Cardiac muscle cell (in vitro differentiated cells and primary cell): ENCODE measurements around the gene TLK2. TPM values are rescaled to one million over a fixed set of nuclear protein-coding genes. Genes with fewer than 3 reads are reported as not detected.
"Not testable (repeated sequence)": the region's sequence is repeated elsewhere in the genome, so short reads cannot be mapped to it uniquely, and the experiment has no call there.

ENCODE experiments used
- DNase-seq, 2 donors: peaks; one replicate each; pipeline versions ENCODE4 v3.0.0 to v3.0.0-alpha.2; 2010 to 2017; ENCODE audit warnings: low read depth in 1 of 2, low spot score in 1 of 2
- H3K27ac ChIP-seq: fragments of 200-600 bp; sonication (generic); 2 replicates; pipeline ENCODE4 v1.5.1; 2016
- H3K27me3 ChIP-seq: fragments of 200-600 bp; sonication (generic); 2 replicates; pipeline ENCODE4 v1.6.0; 2016; ENCODE audit warnings: control low read depth
- H3K36me3 ChIP-seq: fragments of 200-600 bp; sonication (generic); 2 replicates; pipeline ENCODE4 v1.5.1; 2016; ENCODE audit warnings: control low read depth
- H3K4me1 ChIP-seq: fragments of 200-600 bp; sonication (generic); 2 replicates; pipeline ENCODE4 v1.8.1; 2017; ENCODE audit warnings: low read depth, mild to moderate bottlenecking, mixed run types
- H3K4me3 ChIP-seq: fragments of 200-600 bp; sonication (generic); 2 replicates; pipeline ENCODE4 v1.5.1; 2016; ENCODE audit warnings: mild to moderate bottlenecking
- H3K9me3 ChIP-seq: fragments of 200-600 bp; sonication (generic); 2 replicates; pipeline ENCODE4 v1.5.1; 2017; ENCODE audit warnings: low read depth, mild to moderate bottlenecking, control low read depth
- polyA plus RNA-seq: library from polyadenylated mRNA; unstranded; fragments of >200 nt; fragmentation: Nextera tagmentation; extraction: Ambion mirVana; gene quantifications from 2 replicates; pipeline ENCODE4 v1.2.1, GENCODE V29; 2016
- total RNA-seq: library from RNA; depleted of rRNA; stranded (reverse); fragments of >200 nt; gene quantifications from 2 replicates; pipeline ENCODE4 v1.2.3, GENCODE V29; 2016
- TF ChIP-seq, protein P1 (sequence below): IDR thresholded peaks from 2 replicates; pipeline ENCODE4 v1.5.1; 2012; ENCODE audit warnings: low read depth, mild to moderate bottlenecking, low read length

TLK2 gene
- total and polyA plus RNA-seq, 2 experiments from 2014 or later: 36.8 to 43.1 TPM

GRCh38 chr17:62597150-62597549, 118.5 kb downstream of the TLK2 start:
- H3K36me3 ChIP-seq: peaks cover 30% of the 10 kb centered on the region
- no peaks in the 10 kb centered on the region for H3K27me3 ChIP-seq
- TF ChIP-seq, protein P1, sequence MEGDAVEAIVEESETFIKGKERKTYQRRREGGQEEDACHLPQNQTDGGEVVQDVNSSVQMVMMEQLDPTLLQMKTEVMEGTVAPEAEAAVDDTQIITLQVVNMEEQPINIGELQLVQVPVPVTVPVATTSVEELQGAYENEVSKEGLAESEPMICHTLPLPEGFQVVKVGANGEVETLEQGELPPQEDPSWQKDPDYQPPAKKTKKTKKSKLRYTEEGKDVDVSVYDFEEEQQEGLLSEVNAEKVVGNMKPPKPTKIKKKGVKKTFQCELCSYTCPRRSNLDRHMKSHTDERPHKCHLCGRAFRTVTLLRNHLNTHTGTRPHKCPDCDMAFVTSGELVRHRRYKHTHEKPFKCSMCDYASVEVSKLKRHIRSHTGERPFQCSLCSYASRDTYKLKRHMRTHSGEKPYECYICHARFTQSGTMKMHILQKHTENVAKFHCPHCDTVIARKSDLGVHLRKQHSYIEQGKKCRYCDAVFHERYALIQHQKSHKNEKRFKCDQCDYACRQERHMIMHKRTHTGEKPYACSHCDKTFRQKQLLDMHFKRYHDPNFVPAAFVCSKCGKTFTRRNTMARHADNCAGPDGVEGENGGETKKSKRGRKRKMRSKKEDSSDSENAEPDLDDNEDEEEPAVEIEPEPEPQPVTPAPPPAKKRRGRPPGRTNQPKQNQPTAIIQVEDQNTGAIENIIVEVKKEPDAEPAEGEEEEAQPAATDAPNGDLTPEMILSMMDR: no peak
- H3K27ac ChIP-seq: no peak overlapping the region
- no peaks in the 10 kb centered on the region for H3K4me1 ChIP-seq
- no peaks in the 10 kb centered on the region for H3K9me3 ChIP-seq
- no peak for DNase-seq
- no peak overlapping the region for H3K4me3 ChIP-seq

DNA sequence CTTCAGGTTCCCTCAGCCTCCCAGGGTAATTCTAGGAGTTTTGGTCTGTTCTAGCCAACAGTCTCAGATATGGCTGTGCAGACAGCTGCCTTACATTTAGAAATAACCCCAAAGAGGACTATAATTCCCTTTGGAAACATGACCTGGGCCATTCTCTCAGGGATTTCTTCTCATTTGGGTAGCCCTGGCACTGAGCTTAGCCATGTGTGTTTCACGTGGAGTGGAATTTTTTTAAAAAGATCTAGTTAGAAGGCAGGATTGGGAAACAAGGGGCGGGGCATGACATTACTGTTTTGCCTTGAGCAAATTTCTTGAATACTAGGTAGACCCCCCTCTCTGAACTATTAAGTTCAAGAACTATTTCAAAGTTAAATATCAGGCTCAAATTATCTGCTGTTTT, 119.3 kb downstream of the TLK2 start:
- H3K36me3 ChIP-seq: peaks cover 34% of the 10 kb centered on the region
- peak in 1 of 2 donors; percentile 62 for DNase-seq
- H3K9me3 ChIP-seq: no peaks in the 10 kb centered on the region
- H3K27ac ChIP-seq: no peak overlapping the region
- no peak overlapping the region for H3K4me3 ChIP-seq
- no peaks in the 10 kb centered on the region for H3K27me3 ChIP-seq
- TF ChIP-seq, protein P1: no peak
- H3K4me1 ChIP-seq: no peaks in the 10 kb centered on the region

- peak overlapping the region; percentile 28 for H3K27ac ChIP-seq
- peaks cover 38% of the 10 kb centered on the region for H3K36me3 ChIP-seq
- H3K4me3 ChIP-seq: no peak overlapping the region
- DNase-seq: no peak
- no peaks in the 10 kb centered on the region for H3K9me3 ChIP-seq
- TF ChIP-seq, protein P1: no peak
- no peaks in the 10 kb centered on the region for H3K27me3 ChIP-seq
- H3K4me1 ChIP-seq: no peaks in the 10 kb centered on the region
Measured at GRCh38 chr17:62599964-62600657, 121.5 kb downstream of the TLK2 start.

DNA sequence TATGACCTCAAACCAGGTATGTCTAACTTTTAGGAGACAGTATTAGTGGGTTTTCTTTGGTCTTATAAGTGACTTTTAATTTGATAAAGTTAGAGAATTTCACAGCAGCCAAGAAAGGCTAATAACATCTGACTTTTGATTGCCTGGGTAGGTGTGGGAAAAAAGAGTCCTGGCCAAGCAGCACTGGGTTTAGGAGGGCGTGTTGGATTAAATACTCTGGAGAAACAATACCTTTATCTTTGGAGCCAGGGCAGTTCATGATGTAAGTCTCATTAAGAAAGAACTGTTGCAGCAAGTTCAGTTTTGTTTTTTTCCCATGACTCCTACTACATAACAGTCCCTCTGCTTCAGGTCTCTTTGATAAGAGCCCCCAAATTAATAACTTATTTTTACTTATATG, 122.2 kb downstream of the TLK2 start:
- Histone ChIP-seq H3K27me3 (no peaks in the 10 kb centered on the region), H3K36me3 (peaks cover 38% of the 10 kb centered on the region), H3K4me3 (no peak overlapping the region), H3K27ac (peak overlapping the region; percentile 28), H3K9me3 (no peaks in the 10 kb centered on the region), H3K4me1 (no peaks in the 10 kb centered on the region)
- DNase-seq: peak in 1 of 2 donors; percentile 14
- TF ChIP-seq, protein P1: no peak

DNA sequence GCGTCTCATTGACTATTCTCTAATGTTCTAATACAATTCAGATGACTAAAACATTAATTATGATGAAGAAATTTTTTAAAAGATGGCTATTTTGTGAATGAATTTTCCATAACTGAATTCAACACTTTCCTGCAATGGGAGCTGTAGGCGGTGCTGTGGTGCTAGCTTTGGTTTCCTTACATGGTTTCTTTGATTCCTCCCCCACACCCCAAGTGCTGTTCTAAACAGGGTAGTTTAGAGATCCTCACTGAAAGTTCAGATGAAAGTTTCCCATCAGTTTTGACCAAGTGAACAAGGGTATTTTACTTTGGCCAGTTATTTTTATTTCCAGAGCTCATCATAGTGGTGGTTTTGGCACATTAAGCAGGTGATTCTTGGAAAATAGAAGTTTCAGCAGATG, 122.8 kb downstream of the TLK2 start:
- Histone ChIP-seq H3K9me3 (no peaks in the 10 kb centered on the region), H3K4me1 (no peaks in the 10 kb centered on the region), H3K36me3 (peaks cover 39% of the 10 kb centered on the region), H3K27ac (no peak overlapping the region), H3K4me3 (no peak overlapping the region), H3K27me3 (no peaks in the 10 kb centered on the region)
- TF ChIP-seq, protein P1: peak; percentile 42
- DNase-seq: peak in 1 of 2 donors; percentile 50

DNA sequence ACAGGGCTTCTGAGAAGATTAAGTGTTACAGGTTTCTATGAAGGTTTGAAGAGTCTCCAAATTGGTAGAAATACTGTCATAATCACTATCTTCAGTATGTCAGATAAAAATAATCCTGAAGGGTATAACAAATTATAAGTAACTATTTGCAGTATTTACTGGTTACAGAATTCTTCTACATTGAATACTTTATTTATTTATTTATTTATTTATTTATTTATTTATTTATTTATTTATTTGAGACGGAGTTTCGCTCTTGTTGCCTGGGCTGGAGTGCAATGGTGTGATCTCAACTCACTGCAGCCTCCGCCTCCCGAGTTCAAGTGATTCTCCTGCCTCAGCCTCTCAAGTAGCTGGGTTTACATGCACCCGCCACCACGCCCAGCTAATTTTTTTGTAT, 125.2 kb downstream of the TLK2 start:
- H3K4me1 ChIP-seq, H3K4me3 ChIP-seq, DNase-seq, H3K9me3 ChIP-seq, H3K27ac ChIP-seq, H3K27me3 ChIP-seq: not testable (repeated sequence)
- peaks cover 40% of the 10 kb centered on the region for H3K36me3 ChIP-seq
